Measurements from ENCODE around the gene NEDD9.

Gene NEDD9, protein sequence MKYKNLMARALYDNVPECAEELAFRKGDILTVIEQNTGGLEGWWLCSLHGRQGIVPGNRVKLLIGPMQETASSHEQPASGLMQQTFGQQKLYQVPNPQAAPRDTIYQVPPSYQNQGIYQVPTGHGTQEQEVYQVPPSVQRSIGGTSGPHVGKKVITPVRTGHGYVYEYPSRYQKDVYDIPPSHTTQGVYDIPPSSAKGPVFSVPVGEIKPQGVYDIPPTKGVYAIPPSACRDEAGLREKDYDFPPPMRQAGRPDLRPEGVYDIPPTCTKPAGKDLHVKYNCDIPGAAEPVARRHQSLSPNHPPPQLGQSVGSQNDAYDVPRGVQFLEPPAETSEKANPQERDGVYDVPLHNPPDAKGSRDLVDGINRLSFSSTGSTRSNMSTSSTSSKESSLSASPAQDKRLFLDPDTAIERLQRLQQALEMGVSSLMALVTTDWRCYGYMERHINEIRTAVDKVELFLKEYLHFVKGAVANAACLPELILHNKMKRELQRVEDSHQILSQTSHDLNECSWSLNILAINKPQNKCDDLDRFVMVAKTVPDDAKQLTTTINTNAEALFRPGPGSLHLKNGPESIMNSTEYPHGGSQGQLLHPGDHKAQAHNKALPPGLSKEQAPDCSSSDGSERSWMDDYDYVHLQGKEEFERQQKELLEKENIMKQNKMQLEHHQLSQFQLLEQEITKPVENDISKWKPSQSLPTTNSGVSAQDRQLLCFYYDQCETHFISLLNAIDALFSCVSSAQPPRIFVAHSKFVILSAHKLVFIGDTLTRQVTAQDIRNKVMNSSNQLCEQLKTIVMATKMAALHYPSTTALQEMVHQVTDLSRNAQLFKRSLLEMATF

DNA sequence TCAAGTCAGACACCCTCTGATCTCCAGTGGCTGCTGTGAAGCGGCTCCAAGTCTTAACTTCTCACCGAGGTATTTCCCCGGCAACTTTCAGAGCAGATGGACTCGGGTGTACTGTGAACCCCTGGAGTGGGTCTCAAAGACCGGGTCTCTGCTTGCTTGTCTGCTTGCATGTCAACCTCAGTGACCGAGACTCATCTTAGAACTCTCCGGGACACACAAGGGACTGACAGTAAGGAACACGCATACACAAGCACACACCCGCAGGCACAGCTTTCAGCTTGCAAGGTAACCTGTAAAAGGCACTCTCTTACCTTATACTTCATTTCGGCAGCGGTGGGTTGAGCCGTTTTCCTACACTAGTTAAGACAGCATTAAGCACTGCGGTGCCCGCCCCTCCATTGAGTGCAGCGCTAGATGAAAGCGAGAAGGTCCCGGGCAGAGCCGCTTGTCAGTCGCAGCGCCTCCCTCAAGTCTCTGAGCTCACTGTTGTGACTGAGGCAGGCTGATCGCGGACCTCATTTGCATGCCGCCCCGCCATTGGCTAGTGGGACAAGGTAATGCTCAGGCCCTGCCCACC lies at the start of gene NEDD9:
Gene NEDD9 (minus strand): TSS at position 476 of the 577 bp plus-strand sequence. CDS start 153 bp downstream, at position 323.
- peak; percentile 93 for DNase-seq (ENCODE audit: low spot score)

DNA sequence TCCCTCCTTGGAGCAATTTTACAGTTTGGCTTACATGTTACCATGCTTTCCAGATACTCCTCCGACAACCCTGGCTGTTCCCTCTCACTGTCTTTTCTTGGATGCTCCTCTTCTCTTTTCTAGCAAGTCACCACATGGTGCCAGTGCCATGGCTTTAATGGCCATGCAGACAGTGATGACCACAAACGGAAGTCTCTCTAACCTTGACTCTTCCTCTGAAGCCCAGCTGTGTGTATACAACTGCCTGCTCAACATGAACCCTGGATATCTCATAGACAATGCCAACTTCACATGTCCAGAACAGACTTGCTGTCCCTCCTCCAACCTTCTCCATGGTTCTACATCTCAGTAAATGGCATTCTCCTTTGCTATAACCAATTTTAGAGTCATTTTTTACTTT lies 49.8 kb upstream of the NEDD9 start:
- no peak for DNase-seq (ENCODE audit: low spot score)

DNA sequence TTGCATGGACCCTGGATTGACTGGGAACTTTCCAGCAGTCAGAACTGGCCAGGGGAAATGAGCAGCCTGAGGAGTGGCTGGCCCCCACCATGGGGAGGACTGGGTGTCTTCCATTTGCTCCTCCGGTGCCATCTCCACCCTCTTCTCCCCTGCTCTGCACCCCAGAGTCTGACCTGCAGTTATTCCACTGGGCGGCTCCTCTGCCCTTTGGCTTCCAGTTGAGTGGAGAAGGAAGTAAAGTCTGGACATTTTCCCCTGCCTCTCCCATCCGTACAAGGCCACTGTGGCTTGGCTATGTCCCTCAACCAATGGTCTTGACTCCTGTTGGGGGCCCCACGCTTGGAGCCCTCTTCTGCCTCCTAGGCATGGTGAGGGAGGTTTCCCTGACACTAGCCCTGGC lies 47.9 kb upstream of the NEDD9 start:
- DNase-seq (ENCODE audit: low spot score): no peak

DNA sequence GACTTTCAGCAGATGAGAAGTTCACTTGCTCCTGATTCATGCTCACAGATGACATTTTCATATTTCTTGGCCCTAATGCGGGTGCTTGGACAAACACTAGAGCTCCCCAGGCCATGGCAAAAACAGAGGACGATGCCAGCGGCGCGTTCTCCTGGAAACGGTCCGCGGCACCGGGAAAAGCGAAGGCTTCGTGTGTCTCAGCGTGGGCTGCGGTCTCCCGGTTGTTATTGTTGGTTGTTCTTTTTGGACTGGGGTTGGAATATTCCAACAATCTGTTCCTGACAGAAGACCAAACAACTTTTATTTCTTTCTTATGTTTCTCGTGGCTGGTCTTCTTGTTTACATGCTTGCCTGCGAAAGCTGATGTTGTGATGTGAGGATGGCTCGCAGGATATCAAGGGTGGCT lies 46.8 kb upstream of the NEDD9 start:
- DNase-seq (ENCODE audit: low spot score): peak; percentile 28

DNA sequence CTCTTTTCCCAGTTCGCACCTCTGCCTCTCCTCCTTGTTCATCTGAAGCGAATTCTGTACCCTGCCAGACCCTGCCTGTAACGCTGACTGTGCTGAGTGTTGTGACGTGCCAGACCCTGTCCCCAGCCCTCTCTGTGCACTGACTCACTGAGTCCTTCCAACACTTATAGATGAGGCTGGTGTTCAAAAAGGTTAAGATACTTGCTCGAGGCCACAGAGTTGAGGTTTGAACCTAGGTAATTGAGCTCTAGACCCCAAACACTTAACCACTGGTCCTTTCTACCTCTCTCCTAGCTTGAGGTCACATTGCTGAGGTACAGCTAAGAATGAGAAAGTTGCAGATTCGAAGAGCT lies 45.7 kb upstream of the NEDD9 start:
- no peak for DNase-seq (ENCODE audit: low spot score)

DNA sequence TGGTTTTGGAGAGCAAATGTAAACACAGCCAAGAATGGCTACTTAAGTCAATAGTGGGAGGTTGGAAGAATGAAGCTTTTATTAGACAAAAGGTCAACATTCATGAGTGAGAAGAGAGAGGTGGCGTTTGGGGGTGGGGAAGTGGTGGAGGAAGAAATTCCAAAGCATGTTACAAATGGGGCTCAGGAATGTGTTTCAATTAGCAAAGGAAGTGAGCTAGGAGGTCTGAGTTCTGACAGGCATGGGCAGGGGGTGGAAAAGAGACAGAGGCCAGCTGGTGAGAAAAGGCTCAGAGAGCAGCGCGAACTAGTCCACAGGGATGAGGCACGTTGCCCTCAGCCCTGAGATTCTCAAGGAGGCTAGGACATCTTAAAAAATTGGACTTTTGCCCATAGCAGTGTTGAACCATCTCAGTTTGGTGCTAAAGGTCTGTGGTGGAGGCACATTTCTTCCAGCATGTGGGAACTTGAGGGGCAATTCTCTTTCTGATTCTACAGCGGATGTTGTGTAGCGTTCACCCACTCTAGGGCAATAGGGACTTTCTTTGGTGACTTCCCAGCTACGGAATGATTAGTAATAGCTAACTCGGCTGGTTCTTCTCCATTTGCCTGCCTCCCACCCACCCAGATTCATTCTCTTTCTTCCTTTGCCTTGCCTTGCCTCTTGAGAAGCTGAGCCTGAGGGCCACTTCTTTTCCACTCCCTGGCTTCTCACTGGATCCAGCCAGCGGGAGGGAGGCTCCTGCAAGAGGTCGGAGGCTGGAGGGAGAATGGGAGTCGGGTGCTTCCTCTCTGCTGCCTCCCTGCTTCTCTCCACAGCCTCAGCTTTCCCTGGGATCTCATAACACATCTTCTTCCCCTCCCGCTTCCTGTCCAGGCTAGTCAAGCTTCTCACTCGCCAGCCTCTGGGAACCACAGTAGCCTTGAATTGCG lies 45.1 kb upstream of the NEDD9 start:
- peak; percentile 53 for DNase-seq (ENCODE audit: low spot score)

DNA sequence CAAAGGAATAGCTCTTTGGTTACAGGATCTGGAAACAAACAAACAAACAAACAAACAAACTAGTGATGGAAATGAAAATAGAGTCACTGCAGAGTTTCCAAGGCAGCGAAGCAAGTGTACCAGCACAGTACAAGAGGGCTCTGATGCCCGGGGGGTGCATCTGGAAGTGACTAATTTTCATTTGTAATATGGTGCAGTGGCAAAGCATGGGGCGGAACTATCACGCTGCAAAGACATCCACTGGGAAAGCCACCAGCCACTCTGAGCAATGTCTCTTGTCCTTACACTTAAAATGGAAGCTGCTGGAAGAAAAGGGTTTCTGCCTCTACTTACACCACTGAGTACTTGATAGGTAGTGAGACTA lies 44.4 kb upstream of the NEDD9 start:
- DNase-seq (ENCODE audit: low spot score): no peak

DNA sequence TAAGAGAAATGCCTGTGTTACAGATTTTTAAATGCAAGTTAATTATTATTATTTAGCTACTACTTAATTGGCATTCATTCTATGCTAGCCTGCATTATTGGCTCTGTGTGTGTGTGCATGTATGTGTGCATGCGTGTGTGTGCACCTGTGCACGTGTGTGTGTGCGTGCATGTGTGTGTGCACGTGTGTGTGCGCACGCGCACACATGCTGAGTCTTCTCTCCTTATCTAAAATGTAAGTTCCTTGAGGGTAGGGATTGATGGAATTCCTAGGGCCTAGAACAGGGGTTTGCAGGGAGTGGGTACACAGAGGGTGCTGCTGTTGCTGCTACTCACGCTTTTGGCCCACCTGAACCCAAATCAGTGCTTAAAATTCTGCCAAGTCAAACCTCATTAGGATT lies 43.8 kb upstream of the NEDD9 start:
- no peak for DNase-seq (ENCODE audit: low spot score)

DNA sequence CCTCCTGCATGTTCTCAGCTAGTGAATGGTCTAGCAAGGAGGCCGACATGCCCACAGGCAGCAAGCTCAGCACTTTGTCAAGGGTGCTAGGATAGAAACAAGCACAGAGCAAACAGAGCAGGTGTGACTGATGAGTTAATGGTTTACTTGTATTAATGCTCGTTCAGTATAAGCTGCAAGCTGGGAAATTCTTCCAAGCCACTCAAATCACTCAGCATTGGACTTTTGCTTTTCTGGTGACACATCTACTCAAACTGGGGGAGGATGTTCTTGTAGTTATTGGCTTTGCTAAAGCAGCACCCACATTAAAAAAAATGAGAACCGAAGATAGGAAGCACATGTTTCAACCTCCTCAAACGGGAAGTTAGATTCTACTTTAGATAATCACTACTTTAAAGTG lies 43.1 kb upstream of the NEDD9 start:
- DNase-seq (ENCODE audit: low spot score): no peak

DNA sequence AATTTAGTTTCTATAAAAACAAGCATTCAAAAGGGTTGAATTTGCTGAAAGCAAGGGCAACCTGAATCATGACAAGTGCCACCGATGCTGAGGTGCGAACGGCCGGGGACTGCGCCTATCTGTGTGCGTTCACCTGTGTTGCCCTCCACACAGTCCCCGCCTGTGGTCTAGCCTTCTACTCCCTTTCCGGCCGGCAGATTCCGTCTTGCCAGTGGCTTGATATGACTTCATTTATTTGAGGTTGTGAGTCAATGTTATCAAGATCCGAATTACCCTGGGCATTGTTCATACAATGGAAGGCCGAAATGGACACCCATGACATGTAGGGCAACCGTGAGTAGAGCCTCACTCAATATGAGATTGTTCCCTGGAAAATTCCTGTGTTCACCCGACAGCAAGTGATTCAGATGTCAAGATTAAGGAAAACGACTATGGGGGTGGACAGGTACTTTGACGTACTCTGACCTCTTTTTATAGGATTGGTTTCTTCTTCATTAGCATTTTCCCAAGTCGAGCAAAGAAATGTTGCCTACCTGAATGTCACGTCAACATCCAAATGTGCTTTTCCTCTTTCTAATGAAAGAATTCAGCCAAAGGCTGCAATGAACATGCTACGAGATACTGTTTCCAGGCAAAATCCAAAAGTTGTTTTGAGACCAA lies 41.1 kb upstream of the NEDD9 start:
- no peak for DNase-seq (ENCODE audit: low spot score)

DNA sequence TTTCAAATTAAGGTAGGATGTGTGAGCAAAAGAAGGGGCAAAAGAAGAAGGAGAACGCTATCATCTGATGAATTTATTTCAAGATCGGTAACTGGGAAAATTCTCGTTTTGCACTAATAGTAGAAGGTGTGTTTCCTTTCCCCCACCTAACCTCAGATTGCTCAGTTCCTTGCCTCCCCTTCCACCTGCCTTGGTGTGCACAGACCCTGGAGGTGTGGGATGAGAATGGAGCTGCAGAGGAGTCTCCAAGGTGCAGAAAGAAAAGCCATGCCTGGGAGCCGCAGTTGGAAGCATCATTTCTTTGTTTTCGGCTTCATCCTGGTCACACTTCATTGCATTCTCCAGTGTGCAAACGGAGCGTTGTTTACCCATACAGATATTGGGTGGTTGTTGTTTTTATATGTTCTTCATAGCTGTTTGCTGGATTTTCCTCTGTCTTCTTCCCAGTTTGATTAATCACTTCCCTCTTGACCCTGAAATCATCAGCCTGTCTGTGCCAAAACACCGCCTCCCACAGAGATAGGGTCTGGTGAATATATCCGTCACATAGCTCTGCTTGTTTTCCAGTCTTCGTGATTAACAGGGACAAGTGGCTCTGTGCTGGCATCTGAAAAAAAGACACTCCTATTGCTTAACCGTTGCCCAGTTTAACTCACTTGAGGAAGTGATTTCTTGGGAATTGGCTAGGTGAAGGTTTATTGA lies 40.2 kb upstream of the NEDD9 start:
- DNase-seq (ENCODE audit: low spot score): no peak

DNA sequence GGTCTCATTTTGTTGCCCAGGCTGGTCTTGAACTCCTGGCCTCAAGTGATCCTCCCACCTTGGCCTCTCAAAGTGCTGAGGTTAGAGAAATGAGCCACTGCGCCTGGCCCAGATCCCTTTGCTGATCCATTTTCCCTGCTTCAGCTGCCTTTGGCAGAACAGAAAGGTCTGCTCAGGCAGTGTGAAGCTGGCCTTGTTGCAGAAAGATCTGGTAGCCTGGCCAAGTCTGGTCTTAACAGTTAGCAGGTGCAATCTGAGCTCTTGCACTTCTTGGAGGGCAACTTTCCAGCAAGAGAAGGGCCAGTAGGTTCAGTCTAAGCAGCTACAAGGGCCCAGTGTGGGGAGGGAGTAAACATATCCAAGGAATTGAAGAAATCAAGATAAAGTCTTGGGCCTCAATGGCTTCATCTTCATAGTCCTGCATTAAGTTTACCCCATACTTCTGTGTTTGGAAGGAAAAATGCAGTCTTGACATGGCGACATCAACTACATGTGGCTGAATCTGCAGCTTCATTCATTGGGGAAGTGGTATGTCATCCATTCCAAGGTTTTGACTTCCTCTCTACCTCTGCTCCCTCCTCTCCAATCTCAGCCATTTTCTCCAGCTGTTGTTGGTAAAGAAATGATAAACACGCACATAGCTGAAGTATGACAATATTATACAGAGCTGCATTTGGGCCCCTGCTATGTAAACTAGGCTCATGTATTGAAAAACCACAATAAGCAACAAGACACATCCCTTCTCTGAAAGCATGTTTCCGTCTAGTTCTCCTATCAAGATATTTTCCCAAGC lies 39.0 kb upstream of the NEDD9 start:
- peak; percentile 68 for DNase-seq (ENCODE audit: low spot score)

DNA sequence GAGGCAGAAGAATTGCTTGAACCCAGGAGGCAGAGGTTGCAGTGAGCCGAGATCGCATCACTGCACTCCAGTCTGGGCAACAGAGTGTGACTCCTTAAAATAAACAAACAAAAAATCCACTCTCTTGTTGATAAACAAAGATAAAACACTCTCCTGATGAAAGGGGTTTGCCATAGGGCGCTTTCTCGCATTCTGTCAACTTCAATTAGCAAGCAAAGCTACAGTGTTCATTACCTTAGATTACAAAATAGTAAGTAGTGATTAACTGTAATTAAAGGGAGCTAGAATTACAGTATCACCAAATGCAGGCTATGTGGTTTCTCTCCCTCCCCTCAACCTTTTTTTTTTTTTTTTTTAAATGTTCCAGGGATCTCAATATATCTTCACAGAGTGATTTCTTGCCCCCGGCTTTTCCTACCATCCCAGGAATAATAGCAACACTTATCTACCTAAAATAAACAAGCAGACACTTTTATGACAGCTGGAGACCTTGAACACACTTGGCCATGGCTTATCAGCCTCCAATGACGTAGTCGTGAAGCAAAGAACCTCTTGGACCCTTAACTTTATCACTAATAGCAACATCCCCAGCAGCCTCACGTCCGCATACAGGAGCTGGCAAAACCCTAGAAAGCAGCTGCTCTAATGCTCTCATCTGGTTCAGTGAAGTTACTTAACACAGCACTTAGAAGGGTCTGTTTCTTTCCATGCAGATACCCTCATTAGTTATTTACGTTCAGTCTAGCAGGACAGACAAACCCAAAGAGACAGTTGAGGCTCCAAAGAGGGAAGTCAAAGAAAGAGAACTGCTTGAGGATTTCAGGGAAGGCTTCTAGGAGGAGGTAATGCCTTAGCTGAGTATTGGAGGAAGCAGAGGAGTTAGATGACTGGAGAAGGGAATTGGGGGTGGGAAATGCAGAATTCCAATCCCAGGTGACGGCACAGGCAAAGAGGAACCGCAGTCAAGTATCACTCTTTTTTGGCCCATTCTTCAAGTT lies 37.9 kb upstream of the NEDD9 start:
- DNase-seq (ENCODE audit: low spot score): no peak

DNA sequence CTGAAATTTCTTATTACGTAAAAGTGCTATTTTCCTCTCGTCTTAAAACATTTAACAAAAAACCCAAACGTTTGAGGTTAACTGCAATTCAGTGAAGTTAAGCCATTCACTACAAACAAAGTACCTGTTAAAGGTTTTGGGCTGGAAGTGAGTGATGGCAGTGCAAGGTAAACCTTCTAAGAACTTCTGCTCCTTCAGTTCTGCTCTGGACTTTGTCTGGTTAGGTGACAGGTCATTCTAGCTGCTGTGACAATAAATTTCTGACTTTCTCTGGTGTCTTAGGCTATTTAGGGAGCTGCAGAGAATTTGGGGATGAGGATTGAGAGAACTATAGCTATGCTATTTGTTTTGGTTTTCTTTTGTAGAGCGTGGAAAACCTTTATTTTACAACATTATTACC lies 36.5 kb upstream of the NEDD9 start:
- DNase-seq (ENCODE audit: low spot score): no peak

DNA sequence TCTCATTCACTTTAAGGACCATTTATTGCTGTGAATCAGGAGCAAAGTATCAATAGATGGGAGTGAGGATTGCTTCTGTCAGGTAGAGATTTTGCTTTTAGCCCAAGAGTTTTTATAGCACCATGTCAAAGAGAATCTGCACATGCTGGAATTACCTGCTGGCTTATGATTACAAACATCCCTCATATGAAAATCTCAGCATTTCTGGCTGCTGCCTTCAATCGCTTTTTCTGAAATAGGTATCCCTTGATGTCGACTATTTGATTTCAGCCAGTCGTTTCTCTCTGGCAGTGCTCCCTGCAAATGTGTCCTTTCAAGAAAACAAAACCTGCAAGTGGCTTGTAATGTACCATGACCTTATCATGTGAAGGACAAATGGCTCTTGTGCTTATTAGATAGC lies 34.5 kb upstream of the NEDD9 start:
- no peak for DNase-seq (ENCODE audit: low spot score)

DNA sequence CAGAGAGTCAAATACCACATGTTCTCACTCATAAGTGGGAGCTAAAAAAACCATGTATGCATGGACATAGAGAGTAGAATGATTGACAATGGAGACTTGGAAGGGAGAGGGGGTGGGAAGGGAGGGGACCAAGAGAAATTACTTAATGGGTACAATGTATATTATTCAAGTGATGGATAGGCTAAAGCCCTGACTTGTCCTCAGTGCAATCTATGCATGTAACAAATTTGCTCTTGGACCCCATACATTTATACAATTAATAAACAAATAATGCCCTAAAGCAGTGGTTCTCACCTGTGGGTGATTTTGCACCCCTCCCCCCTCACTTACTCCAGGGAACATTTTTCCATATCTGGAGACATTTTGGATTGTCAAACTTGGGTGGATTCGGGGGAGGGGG lies 33.5 kb upstream of the NEDD9 start:
- DNase-seq (ENCODE audit: low spot score): no peak

DNA sequence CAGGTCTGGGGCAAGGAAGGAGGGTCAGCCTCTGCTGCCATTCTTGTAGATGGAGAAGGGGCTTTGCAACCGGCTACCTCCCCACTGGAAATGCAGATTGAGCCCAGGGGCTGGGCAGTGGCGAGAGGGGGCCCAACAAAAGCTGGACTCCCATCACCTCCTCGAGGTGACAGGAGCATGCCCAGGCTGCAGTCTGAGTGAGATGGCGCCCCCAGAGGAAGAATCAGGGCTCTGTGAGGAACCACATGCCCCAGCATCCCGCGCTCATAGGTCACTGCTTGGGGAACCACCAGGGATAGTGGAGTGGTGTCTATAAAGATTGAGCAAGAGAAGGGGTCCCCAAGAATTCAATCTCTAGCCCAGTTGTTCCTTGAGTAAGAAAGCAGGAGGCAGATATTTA lies 31.6 kb upstream of the NEDD9 start:
- no peak for DNase-seq (ENCODE audit: low spot score)

DNA sequence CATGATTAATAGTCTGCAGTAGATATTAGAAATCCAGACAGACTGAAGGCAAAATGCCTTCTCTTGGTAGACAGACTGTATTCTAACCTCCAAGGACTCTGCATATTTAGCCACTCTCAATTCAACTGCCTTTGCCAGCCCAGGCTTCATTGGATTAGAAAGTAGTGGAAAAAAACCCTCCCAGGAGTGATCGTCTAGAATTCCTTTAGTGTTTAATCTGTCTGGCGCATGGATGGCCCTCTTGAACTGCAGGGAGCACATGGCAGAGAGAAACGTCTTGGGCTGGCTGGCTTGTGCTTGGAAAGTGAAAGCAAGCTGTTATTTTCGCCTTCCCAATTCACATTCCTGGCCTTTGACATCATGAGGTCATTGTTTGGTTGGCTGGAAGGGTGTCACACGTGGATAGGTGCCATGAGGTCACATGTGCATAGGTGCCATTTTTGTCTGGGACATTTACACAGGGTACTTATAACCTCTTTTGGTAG lies 30.9 kb upstream of the NEDD9 start:
- DNase-seq (ENCODE audit: low spot score): peak; percentile 81

DNA sequence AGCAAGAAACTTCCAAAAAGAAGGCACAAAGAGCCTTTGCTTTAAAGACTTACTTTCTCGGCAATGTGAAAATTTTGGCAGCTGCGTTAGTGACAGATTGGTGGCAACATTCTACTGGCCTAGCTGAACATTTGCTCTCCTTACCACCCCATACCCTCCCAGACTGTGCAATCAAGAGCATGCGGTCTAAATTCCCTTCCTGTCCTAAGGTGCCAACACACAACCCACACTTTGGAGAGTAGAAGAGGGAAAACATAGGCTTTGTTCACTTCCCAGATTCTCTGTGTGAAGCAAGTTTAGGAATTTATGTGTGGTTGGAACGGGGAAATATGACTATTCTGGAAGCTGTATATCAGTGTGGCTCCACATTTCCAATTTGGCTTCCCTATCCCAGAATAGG lies 29.8 kb upstream of the NEDD9 start:
- DNase-seq (ENCODE audit: low spot score): no peak
